Activated T-cell treated with anti-CD3 and anti-CD28 coated beads, Interleukin-2, amount 50 U/mL, for 1 hour (primary cell): Measurements from ENCODE around the gene UGGT2.
"Not testable (repeated sequence)": the region's sequence is repeated elsewhere in the genome, so short reads cannot be mapped to it uniquely, and the experiment has no call there.

Source experiments
- DNase-seq: peaks from one replicate; pipeline ENCODE4 v3.0.0-alpha.2; 2020

UGGT2 gene

GRCh38 chr13:96046449-96047126 lies 6.6 kb downstream of the UGGT2 start:
- DNase-seq = not testable (repeated sequence)

- DNase-seq = no peak
Observed at GRCh38 chr13:96044238-96044637, 9.0 kb downstream of the UGGT2 start.

- DNase-seq = no peak
Observed at GRCh38 chr13:96041326-96042110, 11.7 kb downstream of the UGGT2 start.

GRCh38 chr13:96036515-96036914 lies 16.7 kb downstream of the UGGT2 start:
- DNase-seq = no peak

GRCh38 chr13:96034662-96035061 lies 18.5 kb downstream of the UGGT2 start:
- no peak for DNase-seq

GRCh38 chr13:96033220-96034015 lies 19.8 kb downstream of the UGGT2 start:
- DNase-seq = no peak

GRCh38 chr13:96032717-96033116 lies 20.5 kb downstream of the UGGT2 start:
- no peak for DNase-seq

GRCh38 chr13:96029002-96029401 lies 24.2 kb downstream of the UGGT2 start:
- DNase-seq = no peak

GRCh38 chr13:96027496-96027895 lies 25.7 kb downstream of the UGGT2 start:
- DNase-seq = no peak

GRCh38 chr13:96025283-96025682 lies 27.9 kb downstream of the UGGT2 start:
- no peak for DNase-seq

GRCh38 chr13:96020931-96021330 lies 32.3 kb downstream of the UGGT2 start:
- no peak for DNase-seq

GRCh38 chr13:96020155-96020575 lies 33.0 kb downstream of the UGGT2 start:
- no peak for DNase-seq

- DNase-seq = no peak
Observed at GRCh38 chr13:96018135-96018534, 35.1 kb downstream of the UGGT2 start.

- no peak for DNase-seq
Observed at GRCh38 chr13:96011291-96011872, 41.8 kb downstream of the UGGT2 start.

GRCh38 chr13:96003304-96003703 lies 49.9 kb downstream of the UGGT2 start:
- DNase-seq = no peak

GRCh38 chr13:96002322-96003131 lies 50.7 kb downstream of the UGGT2 start:
- DNase-seq = no peak

GRCh38 chr13:96000069-96000468 lies 53.1 kb downstream of the UGGT2 start:
- no peak for DNase-seq

- no peak for DNase-seq
Observed at GRCh38 chr13:95987841-95988240, 65.4 kb downstream of the UGGT2 start.

GRCh38 chr13:95982144-95982543 lies 71.1 kb downstream of the UGGT2 start:
- DNase-seq = no peak

- DNase-seq = not testable (repeated sequence)
Observed at GRCh38 chr13:95972651-95973050, 80.5 kb downstream of the UGGT2 start.

GRCh38 chr13:95970878-95971277 lies 82.3 kb downstream of the UGGT2 start:
- DNase-seq = no peak

GRCh38 chr13:95968906-95969305 lies 84.3 kb downstream of the UGGT2 start:
- DNase-seq = no peak
